Keratinocyte (primary cell): Measurements from ENCODE around the gene PLXNB2. TPM values are rescaled to one million over a fixed set of nuclear protein-coding genes. Genes with fewer than 3 reads are reported as not detected.

Experiments used
- DNase-seq: peaks from one replicate; pipeline ENCODE4 v3.0.0-alpha.2; 2011; ENCODE audit warnings: low read depth, missing footprints, low spot score
- FAIRE-seq: peaks from 2 replicates; lab custom pipeline; 2011; peaks lifted over from hg19 to GRCh38; lab: Jason Lieb, UNC
- H2AFZ ChIP-seq: 2 replicates; pipeline ENCODE4 v1.6.0; 2012; ENCODE audit warnings: low read length, control low read depth, inconsistent platforms; ENCODE audit not compliant: control insufficient read depth
- H3K27ac ChIP-seq: 2 replicates; pipeline ENCODE4 v1.5.1; 2011; ENCODE audit warnings: low read length; ENCODE audit not compliant: control insufficient read depth, insufficient read depth
- H3K27me3 ChIP-seq: 3 replicates; pipeline ENCODE4 v1.6.0; 2011; ENCODE audit warnings: low read length; ENCODE audit not compliant: control insufficient read depth, insufficient read depth; ENCODE audit errors: extremely low read depth
- H3K36me3 ChIP-seq, 2 experiments: 2 replicates in 1 of 2; 3 replicates in 1 of 2; pipeline ENCODE4 v1.5.1; 2011; ENCODE audit warnings: low read length in 2 of 2, mild to moderate bottlenecking in 1 of 2; ENCODE audit not compliant: control insufficient read depth in 2 of 2, insufficient read depth in 2 of 2; ENCODE audit errors: extremely low read depth in 1 of 2
- H3K4me1 ChIP-seq: 3 replicates; pipeline ENCODE4 v1.5.1; 2011; ENCODE audit warnings: low read length; ENCODE audit not compliant: control insufficient read depth, insufficient read depth; ENCODE audit errors: extremely low read depth
- H3K4me2 ChIP-seq: 3 replicates; pipeline ENCODE4 v1.6.0; 2011; ENCODE audit warnings: low read depth, low read length; ENCODE audit not compliant: control insufficient read depth, insufficient read depth; ENCODE audit errors: extremely low read depth
- H3K4me3 ChIP-seq, 3 experiments: fragments of 200-600 bp in 1 of 3; sonication (generic) in 1 of 3; 2 replicates in 2 of 3; 3 replicates in 1 of 3; pipeline ENCODE4 v1.5.1; 2011 to 2016; ENCODE audit warnings: low read length in 3 of 3, mild to moderate bottlenecking in 3 of 3, control low read depth in 2 of 3, inconsistent platforms in 1 of 3, low read depth in 1 of 3, mixed read lengths in 1 of 3, mixed run types in 1 of 3, moderate library complexity in 1 of 3; ENCODE audit not compliant: control insufficient read depth in 2 of 3, insufficient read depth in 2 of 3; ENCODE audit errors: extremely low read depth in 1 of 3
- H3K79me2 ChIP-seq: 2 replicates; pipeline ENCODE4 v1.6.0; 2012; ENCODE audit warnings: low read length; ENCODE audit not compliant: control insufficient read depth, insufficient read depth
- H3K9ac ChIP-seq: 3 replicates; pipeline ENCODE4 v1.6.0; 2011; ENCODE audit warnings: low read length; ENCODE audit not compliant: control insufficient read depth, insufficient read depth; ENCODE audit errors: extremely low read depth
- H3K9me1 ChIP-seq: 3 replicates; pipeline ENCODE4 v1.6.0; 2011; ENCODE audit warnings: low read length; ENCODE audit not compliant: control insufficient read depth, insufficient read depth; ENCODE audit errors: extremely low read depth
- H3K9me3 ChIP-seq: 2 replicates; pipeline ENCODE4 v1.5.1; 2012; ENCODE audit warnings: low read depth, low read length; ENCODE audit not compliant: control insufficient read depth
- H4K20me1 ChIP-seq: 3 replicates; pipeline ENCODE4 v1.6.0; 2011; ENCODE audit warnings: low read length; ENCODE audit not compliant: control insufficient read depth, insufficient read depth; ENCODE audit errors: extremely low read depth
- CTCF ChIP-seq, 3 experiments: IDR thresholded peaks in 1 of 3; conservative IDR thresholded peaks in 1 of 3; optimal IDR thresholded peaks in 1 of 3; 2 replicates in 2 of 3; 3 replicates in 1 of 3; pipeline versions ENCODE3 to v1.5.1; 2011; ENCODE audit warnings: low read length in 3 of 3, mild to moderate bottlenecking in 3 of 3, moderate library complexity in 2 of 3, control low read depth in 1 of 3, inconsistent platforms in 1 of 3; ENCODE audit not compliant: insufficient read depth in 2 of 3; ENCODE audit errors: extremely low read depth in 1 of 3
- EZH2 ChIP-seq: IDR thresholded peaks from one replicate; pipeline ENCODE4 v1.6.1; 2012; ENCODE audit warnings: inconsistent platforms, mild to moderate bottlenecking, low read length, moderate library complexity
- dilution Hi-C: fragments of 300-500 bp; cut with MboI; formaldehyde crosslinking; loops from one replicate; pipeline ENCODE4 v1.7.0; 2020; ENCODE audit warnings: low sequenced_read_pairs; ENCODE audit not compliant: extremely low pct_ligation_motif_present
- polyA plus RNA-seq, 5 experiments: library from polyadenylated mRNA; depleted of rRNA in 3 of 5; stranded (reverse) in 3 of 5; stranded (forward) in 1 of 5; unstranded in 1 of 5; fragments of >200 nt; gene quantifications; 1 replicate in 1 of 5; 2 replicates in 3 of 5; 3 replicates in 1 of 5; pipeline versions ENCODE4 v1.2.1 to v1.2.3, GENCODE V29; 2011 to 2012; ENCODE audit warnings: missing spikeins in 2 of 5, low read depth in 1 of 5, low replicate concordance in 1 of 5

Gene PLXNB2
- polyA plus RNA-seq, 1 donor (not counting 4 experiments of a cell fraction or from before 2014, with no cell fraction given) = 44.3 TPM

GRCh38 chr22:50357222-50357621, 49.8 kb upstream of the PLXNB2 start:
- Histone ChIP-seq H3K4me2 (no peak overlapping the region), H3K27ac (no peak overlapping the region), H3K27me3 (no peaks in the 10 kb centered on the region), H3K79me2 (peaks cover 52% of the 10 kb centered on the region), H3K9me3 (no peaks in the 10 kb centered on the region), H3K9me1 (peaks cover 4% of the 10 kb centered on the region), H3K36me3 (peaks cover 7 to 11% of the 10 kb centered on the region in 2 experiments), H3K4me3 (no peak overlapping the region), H2AFZ (no peak overlapping the region), H3K9ac (no peak overlapping the region), H3K4me1 (no peaks in the 10 kb centered on the region), H4K20me1 (peaks cover 12% of the 10 kb centered on the region)
- no peak for DNase-seq
- no peak for FAIRE-seq
- TF ChIP-seq EZH2 (no peak), CTCF (optimal IDR thresholded peaks at IDR 0.05 in 1 of 3, IDR thresholded peaks at IDR 0.05 in 1 of 3, conservative IDR thresholded peaks at IDR 0.05 in 1 of 3; ENCODE audit: extremely low read depth in 1 of 3, insufficient read depth in 2 of 3, low read length in 3 of 3) (no peak)
- dilution Hi-C loops = no loop called here

GRCh38 chr22:50356186-50356585, 48.7 kb upstream of the PLXNB2 start:
- H3K79me2 ChIP-seq = peaks cover 44% of the 10 kb centered on the region
- H3K9ac ChIP-seq = no peak overlapping the region
- H3K4me2 ChIP-seq = no peak overlapping the region
- peaks cover 4 to 5% of the 10 kb centered on the region in 2 experiments for H3K36me3 ChIP-seq
- no peaks in the 10 kb centered on the region for H3K4me1 ChIP-seq
- dilution Hi-C loops = no loop called here
- H3K27me3 ChIP-seq = no peaks in the 10 kb centered on the region
- peaks cover 5% of the 10 kb centered on the region for H4K20me1 ChIP-seq
- H3K4me3 ChIP-seq = no peak overlapping the region
- DNase-seq = no peak
- TF ChIP-seq EZH2 = no peak
- no peak for TF ChIP-seq CTCF (optimal IDR thresholded peaks at IDR 0.05 in 1 of 3, IDR thresholded peaks at IDR 0.05 in 1 of 3, conservative IDR thresholded peaks at IDR 0.05 in 1 of 3; ENCODE audit: extremely low read depth in 1 of 3, insufficient read depth in 2 of 3, low read length in 3 of 3)
- H2AFZ ChIP-seq = no peak overlapping the region
- H3K27ac ChIP-seq = no peak overlapping the region
- H3K9me3 ChIP-seq = no peaks in the 10 kb centered on the region
- peaks cover 2% of the 10 kb centered on the region for H3K9me1 ChIP-seq
- FAIRE-seq = no peak
